ENCODE data around the gene ACSS1. TPM values are rescaled to one million over a fixed set of nuclear protein-coding genes. Genes with fewer than 3 reads are reported as not detected.

Gene ACSS1
- total RNA-seq, 1 donor from 2014 or later: not detected

- peak overlapping the region; percentile 80 for H3K4me3 Mint-ChIP-seq
- no peak overlapping the region for H3K27ac Mint-ChIP-seq
- Histone ChIP-seq H3K79me2 (ENCODE audit: low read depth) (no peaks in the 10 kb centered on the region), H3K4me3 (no peak overlapping the region), H4K20me1 (ENCODE audit: low read depth) (peaks cover 26% of the 10 kb centered on the region), H3K27me3 (peaks cover 84% of the 10 kb centered on the region), H3K9ac (no peak overlapping the region), H3K27ac (no peak overlapping the region), H3K36me3 (no peaks in the 10 kb centered on the region), H3F3A (ENCODE audit: low read depth) (no peaks in the 10 kb centered on the region), H3K4me2 (no peak overlapping the region), H3K9me3 (ENCODE audit: low read depth) (no peaks in the 10 kb centered on the region), H3K4me1 (peaks cover 3% of the 10 kb centered on the region), H2AFZ (replicated peaks) (no peak overlapping the region)
- H3K36me3 Mint-ChIP-seq: no peaks in the 10 kb centered on the region
- H3K27me3 Mint-ChIP-seq (ENCODE audit: insufficient read depth, low read depth): peaks cover 67% of the 10 kb centered on the region
- no peak for DNase-seq (ENCODE audit: low spot score)
- peaks cover 23% of the 10 kb centered on the region for H3K4me1 Mint-ChIP-seq
- TF ChIP-seq, protein P1, sequence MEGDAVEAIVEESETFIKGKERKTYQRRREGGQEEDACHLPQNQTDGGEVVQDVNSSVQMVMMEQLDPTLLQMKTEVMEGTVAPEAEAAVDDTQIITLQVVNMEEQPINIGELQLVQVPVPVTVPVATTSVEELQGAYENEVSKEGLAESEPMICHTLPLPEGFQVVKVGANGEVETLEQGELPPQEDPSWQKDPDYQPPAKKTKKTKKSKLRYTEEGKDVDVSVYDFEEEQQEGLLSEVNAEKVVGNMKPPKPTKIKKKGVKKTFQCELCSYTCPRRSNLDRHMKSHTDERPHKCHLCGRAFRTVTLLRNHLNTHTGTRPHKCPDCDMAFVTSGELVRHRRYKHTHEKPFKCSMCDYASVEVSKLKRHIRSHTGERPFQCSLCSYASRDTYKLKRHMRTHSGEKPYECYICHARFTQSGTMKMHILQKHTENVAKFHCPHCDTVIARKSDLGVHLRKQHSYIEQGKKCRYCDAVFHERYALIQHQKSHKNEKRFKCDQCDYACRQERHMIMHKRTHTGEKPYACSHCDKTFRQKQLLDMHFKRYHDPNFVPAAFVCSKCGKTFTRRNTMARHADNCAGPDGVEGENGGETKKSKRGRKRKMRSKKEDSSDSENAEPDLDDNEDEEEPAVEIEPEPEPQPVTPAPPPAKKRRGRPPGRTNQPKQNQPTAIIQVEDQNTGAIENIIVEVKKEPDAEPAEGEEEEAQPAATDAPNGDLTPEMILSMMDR (IDR thresholded peaks at IDR 0.05): no peak
- TF ChIP-seq EZH2 (IDR thresholded peaks at IDR 0.05) (no peak), EZH2phosphoT487 (IDR thresholded peaks at IDR 0.05) (no peak)
- H3K9me3 Mint-ChIP-seq: no peaks in the 10 kb centered on the region
Observed at GRCh38 chr20:25055711-25056495, 2.0 kb downstream of the ACSS1 start.

DNA sequence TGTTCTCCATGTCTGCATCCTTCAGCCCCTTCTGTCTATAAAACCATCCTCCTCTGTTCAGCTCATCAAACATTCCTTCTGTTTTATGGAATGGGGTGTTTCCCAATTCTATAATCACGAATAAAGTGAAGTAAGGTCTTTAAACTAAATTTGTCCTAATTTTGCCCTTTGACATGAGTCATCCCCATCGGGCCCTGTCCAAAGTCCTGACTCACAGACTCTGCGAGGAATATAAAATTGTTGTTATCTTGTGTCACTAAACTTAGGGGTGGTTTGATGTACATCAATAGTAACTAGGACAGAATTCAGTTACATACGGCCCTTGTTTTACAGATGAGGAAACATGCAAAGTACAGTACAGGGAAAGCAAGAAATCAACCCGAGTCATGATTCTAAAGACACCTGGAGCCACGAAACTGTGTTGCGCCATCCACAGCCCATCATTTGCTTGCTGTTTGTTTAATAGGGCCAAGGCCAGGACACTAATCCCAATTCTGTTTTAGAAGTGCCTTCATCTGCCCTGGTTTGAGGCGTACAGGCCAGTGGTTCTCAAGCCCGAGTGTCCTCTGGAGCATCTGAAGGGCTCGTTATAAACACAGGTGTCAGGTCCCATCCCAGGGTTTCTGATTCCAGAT, 2.8 kb downstream of the ACSS1 start:
- H3K4me2 ChIP-seq: no peak overlapping the region
- Mint-ChIP-seq H3K9me3 (no peaks in the 10 kb centered on the region), H3K36me3 (no peaks in the 10 kb centered on the region), H3K27ac (no peak overlapping the region), H3K27me3 (ENCODE audit: insufficient read depth, low read depth) (peaks cover 61% of the 10 kb centered on the region), H3K4me3 (no peak overlapping the region), H3K4me1 (peaks cover 23% of the 10 kb centered on the region)
- no peak overlapping the region for H3K9ac ChIP-seq
- H3F3A ChIP-seq (ENCODE audit: low read depth): no peaks in the 10 kb centered on the region
- peaks cover 76% of the 10 kb centered on the region for H3K27me3 ChIP-seq
- no peaks in the 10 kb centered on the region for H3K79me2 ChIP-seq (ENCODE audit: low read depth)
- H3K36me3 ChIP-seq: no peaks in the 10 kb centered on the region
- H3K27ac ChIP-seq: no peak overlapping the region
- no peak for TF ChIP-seq EZH2phosphoT487 (IDR thresholded peaks at IDR 0.05)
- no peak for TF ChIP-seq EZH2 (IDR thresholded peaks at IDR 0.05)
- TF ChIP-seq, protein P1 (IDR thresholded peaks at IDR 0.05): no peak
- DNase-seq (ENCODE audit: low spot score): no peak
- H2AFZ ChIP-seq (replicated peaks): no peak overlapping the region
- H3K9me3 ChIP-seq (ENCODE audit: low read depth): no peaks in the 10 kb centered on the region
- no peak overlapping the region for H3K4me3 ChIP-seq
- H4K20me1 ChIP-seq (ENCODE audit: low read depth): peaks cover 26% of the 10 kb centered on the region
- peaks cover 3% of the 10 kb centered on the region for H3K4me1 ChIP-seq

DNA sequence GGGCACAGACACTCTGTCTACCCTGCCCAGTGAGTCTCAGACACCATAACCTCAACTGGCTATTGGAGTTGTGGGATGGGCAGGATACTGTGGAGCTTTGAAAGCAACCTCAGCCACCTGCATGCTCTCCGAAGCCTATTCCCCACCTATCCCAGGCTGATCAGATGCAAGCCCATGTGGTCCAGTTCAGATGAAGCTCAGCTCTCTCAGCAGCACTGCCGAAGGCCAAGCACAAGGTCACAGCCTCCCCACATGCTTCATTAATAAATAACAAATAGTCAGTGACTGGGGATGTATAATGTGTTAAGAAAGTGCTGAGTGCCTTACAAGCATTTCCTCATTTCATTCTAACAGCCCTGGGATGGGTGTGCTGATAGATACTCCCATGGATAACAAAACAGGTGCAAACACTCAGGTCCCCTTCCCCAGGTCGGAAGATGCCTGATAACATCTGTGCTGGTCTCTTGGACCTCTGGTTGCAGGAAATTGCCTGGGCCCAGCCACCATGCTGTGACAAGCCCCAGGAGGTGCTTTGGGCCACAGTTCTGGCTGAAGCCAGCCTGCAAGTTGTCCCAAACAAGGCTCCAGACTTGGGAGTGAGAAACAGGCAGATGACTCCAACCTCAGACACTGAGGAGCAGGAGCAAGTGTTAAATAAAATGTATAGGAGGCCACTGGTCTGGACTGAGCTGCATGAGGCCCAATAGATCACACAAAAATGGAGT, 3.7 kb downstream of the ACSS1 start:
- H3K4me3 ChIP-seq: no peak overlapping the region
- Mint-ChIP-seq H3K36me3 (no peaks in the 10 kb centered on the region), H3K9me3 (no peaks in the 10 kb centered on the region), H3K27me3 (ENCODE audit: insufficient read depth, low read depth) (peaks cover 58% of the 10 kb centered on the region), H3K27ac (no peak overlapping the region), H3K4me1 (peaks cover 23% of the 10 kb centered on the region), H3K4me3 (peak overlapping the region; percentile 27)
- no peak overlapping the region for H3K4me2 ChIP-seq
- H3F3A ChIP-seq (ENCODE audit: low read depth): no peaks in the 10 kb centered on the region
- peaks cover 3% of the 10 kb centered on the region for H3K4me1 ChIP-seq
- TF ChIP-seq, protein P1 (IDR thresholded peaks at IDR 0.05): no peak
- TF ChIP-seq EZH2 (IDR thresholded peaks at IDR 0.05): no peak
- TF ChIP-seq EZH2phosphoT487 (IDR thresholded peaks at IDR 0.05): no peak
- H3K79me2 ChIP-seq (ENCODE audit: low read depth): no peaks in the 10 kb centered on the region
- no peak overlapping the region for H3K27ac ChIP-seq
- no peak for DNase-seq (ENCODE audit: low spot score)
- no peak overlapping the region for H2AFZ ChIP-seq (replicated peaks)
- no peaks in the 10 kb centered on the region for H3K9me3 ChIP-seq (ENCODE audit: low read depth)
- no peaks in the 10 kb centered on the region for H3K36me3 ChIP-seq
- H3K27me3 ChIP-seq: peaks cover 67% of the 10 kb centered on the region
- peaks cover 22% of the 10 kb centered on the region for H4K20me1 ChIP-seq (ENCODE audit: low read depth)
- no peak overlapping the region for H3K9ac ChIP-seq

Measured in neural progenitor cell (in vitro differentiated cells).